PC-3 (cell line): ENCODE measurements around the gene APOL4.

Experiments
- EZH2phosphoT487 ChIP-seq: fragments of 300-600 bp; sonication (generic); IDR thresholded peaks from 2 replicates; pipeline ENCODE4 v1.6.1; 2018; ENCODE audit warnings: mild to moderate bottlenecking, antibody characterized with exemption, low read length, borderline replicate concordance
- TF ChIP-seq, protein P1 (sequence below): fragments of 300-600 bp; sonication (generic); conservative IDR thresholded peaks from 2 replicates; pipeline ENCODE4 v1.5.1; 2017; ENCODE audit warnings: antibody characterized with exemption, low read depth, mild to moderate bottlenecking, low read length

GRCh38 chr22:36206255-36206654 is 4.6 kb upstream of the APOL4 start:
- TF ChIP-seq, protein P1, sequence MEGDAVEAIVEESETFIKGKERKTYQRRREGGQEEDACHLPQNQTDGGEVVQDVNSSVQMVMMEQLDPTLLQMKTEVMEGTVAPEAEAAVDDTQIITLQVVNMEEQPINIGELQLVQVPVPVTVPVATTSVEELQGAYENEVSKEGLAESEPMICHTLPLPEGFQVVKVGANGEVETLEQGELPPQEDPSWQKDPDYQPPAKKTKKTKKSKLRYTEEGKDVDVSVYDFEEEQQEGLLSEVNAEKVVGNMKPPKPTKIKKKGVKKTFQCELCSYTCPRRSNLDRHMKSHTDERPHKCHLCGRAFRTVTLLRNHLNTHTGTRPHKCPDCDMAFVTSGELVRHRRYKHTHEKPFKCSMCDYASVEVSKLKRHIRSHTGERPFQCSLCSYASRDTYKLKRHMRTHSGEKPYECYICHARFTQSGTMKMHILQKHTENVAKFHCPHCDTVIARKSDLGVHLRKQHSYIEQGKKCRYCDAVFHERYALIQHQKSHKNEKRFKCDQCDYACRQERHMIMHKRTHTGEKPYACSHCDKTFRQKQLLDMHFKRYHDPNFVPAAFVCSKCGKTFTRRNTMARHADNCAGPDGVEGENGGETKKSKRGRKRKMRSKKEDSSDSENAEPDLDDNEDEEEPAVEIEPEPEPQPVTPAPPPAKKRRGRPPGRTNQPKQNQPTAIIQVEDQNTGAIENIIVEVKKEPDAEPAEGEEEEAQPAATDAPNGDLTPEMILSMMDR = no peak
- no peak for TF ChIP-seq EZH2phosphoT487
